HEK293 (cell line): ENCODE results near the gene EPO.

Source experiments
- CTCF ChIA-PET: fragments of 350-600 bp; formaldehyde crosslinking; extraction: SDS; loops from one replicate; lab custom pipeline; 2021; ENCODE audit warnings: antibody characterized with exemption; lab: Yijun Ruan, JAX
- POLR2A ChIA-PET: fragments of 300-600 bp; formaldehyde crosslinking; extraction: SDS; loops from one replicate; lab custom pipeline; 2020; ENCODE audit warnings: antibody characterized with exemption, inconsistent platforms; lab: Yijun Ruan, JAX
- H3K27ac ChIP-seq: fragments of 200-500 bp; sonication (Bioruptor generic); 2 replicates; pipeline ENCODE4 v1.5.1; 2014; ENCODE audit warnings: low read depth, low read length, control low read depth, inconsistent platforms; ENCODE audit errors: extremely low read depth
- H3K36me3 ChIP-seq, 2 experiments: fragments of 200-500 bp in 1 of 2; sonication (Bioruptor generic) in 1 of 2; 1 replicate in 1 of 2; 2 replicates in 1 of 2; pipeline ENCODE4 v1.5.1; 2014 to 2017; ENCODE audit warnings: inconsistent platforms in 2 of 2, low read length in 2 of 2; ENCODE audit not compliant: control insufficient read depth in 2 of 2, insufficient read depth in 1 of 2
- H3K4me1 ChIP-seq: fragments of 200-500 bp; sonication (Bioruptor generic); 2 replicates; pipeline ENCODE4 v1.5.1; 2014; ENCODE audit warnings: mild to moderate bottlenecking, low read length, inconsistent platforms; ENCODE audit not compliant: control insufficient read depth, insufficient read depth
- H3K4me3 ChIP-seq: 2 replicates; pipeline ENCODE4 v1.5.1; 2011; ENCODE audit warnings: low read depth, mild to moderate bottlenecking, control low read depth, low read length, moderate library complexity
- H3K9me3 ChIP-seq: fragments of 200-500 bp; sonication (Bioruptor generic); 2 replicates; pipeline ENCODE4 v1.5.1; 2014; ENCODE audit warnings: low read depth, low read length, inconsistent platforms; ENCODE audit not compliant: control insufficient read depth, insufficient read depth
- BCL11A ChIP-seq: fragments of 450-650 bp; formaldehyde crosslinking; IDR thresholded peaks from 2 replicates; pipeline ENCODE4 v1.5.1; 2016; ENCODE audit warnings: low read depth, missing biosample characterization, missing genetic modification characterization
- EGR2 ChIP-seq: fragments of 450-650 bp; formaldehyde crosslinking; IDR thresholded peaks from 2 replicates; pipeline ENCODE4 v1.5.1; 2016; ENCODE audit warnings: low read depth, missing biosample characterization, missing genetic modification characterization
- IKZF3 ChIP-seq: fragments of 450-650 bp; IDR thresholded peaks from 2 replicates; pipeline ENCODE4 v1.5.0; 2018; ENCODE audit warnings: missing biosample characterization, mild to moderate bottlenecking, missing genetic modification characterization, moderate library complexity
- PRDM1 ChIP-seq: fragments of 450-650 bp; formaldehyde crosslinking; IDR thresholded peaks from 2 replicates; pipeline ENCODE4; 2016; ENCODE audit warnings: missing biosample characterization, missing genetic modification characterization
- SP2 ChIP-seq: fragments of 450-650 bp; formaldehyde crosslinking; IDR thresholded peaks from 2 replicates; pipeline ENCODE4 v1.5.1; 2016; ENCODE audit warnings: missing biosample characterization, missing genetic modification characterization
- TCF7L2 ChIP-seq: IDR thresholded peaks from 2 replicates; pipeline ENCODE4 v1.6.1; 2011; ENCODE audit warnings: low read depth, mild to moderate bottlenecking, inconsistent platforms, low read length, moderate library complexity, borderline replicate concordance
- WT1 ChIP-seq: fragments of 450-650 bp; formaldehyde crosslinking; IDR thresholded peaks from 2 replicates; pipeline ENCODE4 v1.5.1; 2016; ENCODE audit warnings: missing biosample characterization, missing genetic modification characterization
- ZBTB21 ChIP-seq: fragments of 450-650 bp; formaldehyde crosslinking; IDR thresholded peaks from 2 replicates; pipeline ENCODE4 v1.5.1; 2017; ENCODE audit warnings: missing biosample characterization, missing genetic modification characterization
- ZNF114 ChIP-seq: fragments of 450-650 bp; formaldehyde crosslinking; IDR thresholded peaks from 2 replicates; pipeline ENCODE4 v1.5.0; 2017; ENCODE audit warnings: missing biosample characterization, missing genetic modification characterization
- ZNF146 ChIP-seq: fragments of 450-650 bp; formaldehyde crosslinking; IDR thresholded peaks from 2 replicates; pipeline ENCODE4 v1.5.1; 2016; ENCODE audit warnings: missing biosample characterization, missing genetic modification characterization
- ZNF18 ChIP-seq: fragments of 450-650 bp; formaldehyde crosslinking; IDR thresholded peaks from 2 replicates; pipeline ENCODE4 v1.5.1; 2016; ENCODE audit warnings: missing biosample characterization, missing genetic modification characterization
- ZNF302 ChIP-seq: fragments of 450-650 bp; formaldehyde crosslinking; IDR thresholded peaks from 2 replicates; pipeline ENCODE4 v1.5.1; 2016; ENCODE audit warnings: missing biosample characterization, missing genetic modification characterization, low read depth
- ZNF366 ChIP-seq: fragments of 450-650 bp; formaldehyde crosslinking; conservative IDR thresholded peaks from 2 replicates; pipeline ENCODE4 v1.5.1; 2016; ENCODE audit warnings: missing biosample characterization, missing genetic modification characterization
- ZNF404 ChIP-seq: fragments of 450-650 bp; formaldehyde crosslinking; IDR thresholded peaks from 2 replicates; pipeline ENCODE4 v1.5.1; 2017; ENCODE audit warnings: missing biosample characterization, missing genetic modification characterization
- ZNF501 ChIP-seq: fragments of 450-650 bp; formaldehyde crosslinking; IDR thresholded peaks from 2 replicates; pipeline ENCODE4 v1.5.1; 2016; ENCODE audit warnings: missing biosample characterization, missing genetic modification characterization
- ZNF530 ChIP-seq: fragments of 450-650 bp; formaldehyde crosslinking; IDR thresholded peaks from 2 replicates; pipeline ENCODE4 v1.5.1; 2016; ENCODE audit warnings: low read depth, missing biosample characterization, missing genetic modification characterization
- TF ChIP-seq, protein P1 (sequence below): fragments of 450-650 bp; formaldehyde crosslinking; IDR thresholded peaks from 2 replicates; pipeline ENCODE4 v1.5.1; 2016; ENCODE audit warnings: missing biosample characterization, missing genetic modification characterization
- TF ChIP-seq, protein P2 (sequence below): fragments of 450-650 bp; formaldehyde crosslinking; IDR thresholded peaks from 2 replicates; pipeline ENCODE4 v1.5.1; 2016; ENCODE audit warnings: missing biosample characterization, missing genetic modification characterization

EPO gene

DNA sequence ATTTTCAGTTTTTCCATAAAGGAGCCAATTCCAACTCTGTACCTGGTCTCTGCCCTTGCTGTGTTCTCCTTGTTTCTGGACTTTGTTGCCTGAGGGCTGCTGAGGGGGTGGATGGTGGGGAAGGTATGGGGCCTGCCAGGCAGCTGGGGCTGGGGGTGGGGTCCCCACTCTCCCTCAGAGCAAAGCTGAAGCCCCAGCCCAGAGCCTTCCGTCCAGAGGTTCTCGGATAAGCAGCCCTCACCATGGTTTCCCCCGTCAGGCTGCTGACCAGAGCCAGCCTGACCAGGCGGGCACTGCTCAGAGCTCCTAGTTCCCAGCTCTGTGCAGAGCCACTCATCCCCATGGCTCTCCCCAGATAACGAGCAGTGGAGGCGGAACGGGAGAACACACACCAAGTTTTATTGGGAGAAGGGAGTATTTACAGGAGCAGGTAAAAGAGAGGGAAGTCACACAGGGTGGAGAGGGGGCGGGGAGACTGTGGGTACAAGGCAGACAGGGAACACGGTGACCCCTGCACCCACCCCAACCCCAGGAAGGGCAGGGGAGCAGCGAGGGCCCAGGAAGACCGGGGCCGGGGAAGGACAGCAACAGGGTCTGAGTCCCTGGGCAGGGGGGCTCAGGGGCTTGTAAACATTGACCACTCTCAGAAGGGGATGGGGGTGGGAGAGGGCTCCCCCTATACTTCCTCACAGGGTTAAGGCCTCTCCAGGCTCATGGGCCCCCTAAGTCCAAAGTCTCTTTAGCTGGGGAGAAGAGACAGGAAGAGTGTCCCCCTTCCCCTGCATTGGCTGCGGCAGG, 40.9 kb upstream of the EPO start (continued):
- no peak for TF ChIP-seq ZBTB21
- peak; percentile 65 for TF ChIP-seq IKZF3 (tag by site-specific recombination)
- peak; percentile 73; the same call in 1 of the 2 replicates for TF ChIP-seq EGR2 (tag by site-specific recombination)

DNA sequence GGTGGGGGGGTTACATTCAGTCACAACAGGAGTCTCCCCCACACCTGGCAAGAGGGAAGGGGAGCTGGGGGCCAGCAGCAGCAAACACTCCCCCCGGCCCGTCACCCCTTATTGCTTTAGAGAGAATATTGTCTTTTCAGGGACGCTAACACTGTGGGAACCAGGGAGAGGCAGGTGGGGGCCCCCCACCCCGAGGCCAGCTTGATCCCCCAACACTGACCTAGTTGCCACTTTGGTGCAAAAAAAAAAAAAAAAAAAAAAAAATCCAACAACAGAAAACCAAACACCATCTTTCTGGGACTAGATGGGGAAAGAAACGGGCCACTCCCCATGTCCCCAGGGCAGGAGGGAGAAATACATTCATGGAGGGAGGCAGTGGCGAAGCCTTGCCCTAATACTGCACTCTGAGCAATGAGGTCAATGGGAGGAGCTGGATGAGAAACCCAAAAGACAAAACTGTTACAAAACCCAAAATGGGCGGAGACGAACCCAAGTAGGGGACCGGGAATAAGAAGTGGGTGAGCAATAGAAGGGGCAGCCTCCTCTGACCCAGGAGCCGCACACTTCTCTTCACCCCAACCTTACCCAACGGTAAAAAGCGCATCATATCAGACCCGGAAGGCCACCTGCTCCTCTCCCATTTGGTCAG, 40.2 kb upstream of the EPO start:
- ChIA-PET CTCF (interaction anchor here (0.9 to 8.4 kb wide), 2 partner anchors 11 to 115 kb away, joined by 3 to 77 read pairs; no protein-coding TSS in a partner anchor), POLR2A (interaction anchor here (0.8 to 1.7 kb wide), 4 partner anchors 26 to 172 kb away, joined by 3 to 8 read pairs (median 3); partner anchors contain the start of genes FBXO24, LRCH4, POP7 and SLC12A9)
- H3K9me3 ChIP-seq, result no peaks in the 10 kb centered on the region
- peaks cover 0 to 79% of the 10 kb centered on the region in 2 experiments; a peak in 2 of 3 replicates for H3K36me3 ChIP-seq
- no peak overlapping the region for H3K4me3 ChIP-seq
- H3K27ac ChIP-seq, result no peak overlapping the region
- peaks cover 6% of the 10 kb centered on the region; the same call in 1 of the 2 replicates for H3K4me1 ChIP-seq
- TF ChIP-seq ZNF501 (tag by site-specific recombination) (no peak), ZNF146 (no peak), ZNF18 (tag by site-specific recombination) (no peak), ZNF114 (tag by site-specific recombination) (no peak), ZNF404 (tag by site-specific recombination) (no peak), WT1 (tag by site-specific recombination) (peak; percentile 39), ZNF366 (tag by site-specific recombination) (0 out of 2 replicates have a peak, but pooled peaks have one; percentile 23), PRDM1 (tag by site-specific recombination) (no peak), BCL11A (tag by site-specific recombination) (no peak), ZNF530 (tag by site-specific recombination) (no peak), TCF7L2 (no peak), SP2 (tag by site-specific recombination) (peak; percentile 55), ZNF302 (tag by site-specific recombination) (no peak)
- TF ChIP-seq, protein P1, sequence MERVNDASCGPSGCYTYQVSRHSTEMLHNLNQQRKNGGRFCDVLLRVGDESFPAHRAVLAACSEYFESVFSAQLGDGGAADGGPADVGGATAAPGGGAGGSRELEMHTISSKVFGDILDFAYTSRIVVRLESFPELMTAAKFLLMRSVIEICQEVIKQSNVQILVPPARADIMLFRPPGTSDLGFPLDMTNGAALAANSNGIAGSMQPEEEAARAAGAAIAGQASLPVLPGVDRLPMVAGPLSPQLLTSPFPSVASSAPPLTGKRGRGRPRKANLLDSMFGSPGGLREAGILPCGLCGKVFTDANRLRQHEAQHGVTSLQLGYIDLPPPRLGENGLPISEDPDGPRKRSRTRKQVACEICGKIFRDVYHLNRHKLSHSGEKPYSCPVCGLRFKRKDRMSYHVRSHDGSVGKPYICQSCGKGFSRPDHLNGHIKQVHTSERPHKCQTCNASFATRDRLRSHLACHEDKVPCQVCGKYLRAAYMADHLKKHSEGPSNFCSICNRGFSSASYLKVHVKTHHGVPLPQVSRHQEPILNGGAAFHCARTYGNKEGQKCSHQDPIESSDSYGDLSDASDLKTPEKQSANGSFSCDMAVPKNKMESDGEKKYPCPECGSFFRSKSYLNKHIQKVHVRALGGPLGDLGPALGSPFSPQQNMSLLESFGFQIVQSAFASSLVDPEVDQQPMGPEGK, result peak; percentile 47
- TF ChIP-seq, protein P2, sequence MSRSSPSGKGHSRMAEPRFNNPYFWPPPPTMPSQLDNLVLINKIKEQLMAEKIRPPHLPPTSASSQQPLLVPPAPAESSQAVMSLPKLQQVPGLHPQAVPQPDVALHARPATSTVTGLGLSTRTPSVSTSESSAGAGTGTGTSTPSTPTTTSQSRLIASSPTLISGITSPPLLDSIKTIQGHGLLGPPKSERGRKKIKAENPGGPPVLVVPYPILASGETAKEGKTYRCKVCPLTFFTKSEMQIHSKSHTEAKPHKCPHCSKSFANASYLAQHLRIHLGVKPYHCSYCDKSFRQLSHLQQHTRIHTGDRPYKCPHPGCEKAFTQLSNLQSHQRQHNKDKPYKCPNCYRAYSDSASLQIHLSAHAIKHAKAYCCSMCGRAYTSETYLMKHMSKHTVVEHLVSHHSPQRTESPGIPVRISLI (tag by site-specific recombination), result 0 out of 2 replicates have a peak, but pooled peaks have one; percentile 23
